Measurements from ENCODE around the gene CA14.

GRCh38 chr1:150212070-150212469 lies 45.5 kb upstream of the CA14 start:
- TF ChIP-seq CTCF (conservative IDR thresholded peaks at IDR 0.05; ENCODE audit: low read length) (no peak), EZH2phosphoT487 (IDR thresholded peaks at IDR 0.05; ENCODE audit: borderline replicate concordance) (no peak)

All from Loucy (cell line).